MM.1S (cell line): ENCODE results near the gene CTRL.

ENCODE experiments used
- EZH2 ChIP-seq: fragments of 300-600 bp; sonication (generic); optimal IDR thresholded peaks from 2 replicates; pipeline ENCODE3; 2017; ENCODE audit warnings: low read depth, mild to moderate bottlenecking, antibody characterized with exemption, low read length, mixed read lengths
- EZH2phosphoT487 ChIP-seq: fragments of 300-600 bp; sonication (generic); IDR thresholded peaks from 2 replicates; pipeline ENCODE4 v1.6.1; 2018; ENCODE audit warnings: antibody characterized with exemption, low read length
- TF ChIP-seq, protein P1 (sequence below): fragments of 300-600 bp; sonication (generic); IDR thresholded peaks from 2 replicates; pipeline ENCODE4 v1.5.1; 2016; ENCODE audit warnings: antibody characterized with exemption, low read length, mixed read lengths

DNA sequence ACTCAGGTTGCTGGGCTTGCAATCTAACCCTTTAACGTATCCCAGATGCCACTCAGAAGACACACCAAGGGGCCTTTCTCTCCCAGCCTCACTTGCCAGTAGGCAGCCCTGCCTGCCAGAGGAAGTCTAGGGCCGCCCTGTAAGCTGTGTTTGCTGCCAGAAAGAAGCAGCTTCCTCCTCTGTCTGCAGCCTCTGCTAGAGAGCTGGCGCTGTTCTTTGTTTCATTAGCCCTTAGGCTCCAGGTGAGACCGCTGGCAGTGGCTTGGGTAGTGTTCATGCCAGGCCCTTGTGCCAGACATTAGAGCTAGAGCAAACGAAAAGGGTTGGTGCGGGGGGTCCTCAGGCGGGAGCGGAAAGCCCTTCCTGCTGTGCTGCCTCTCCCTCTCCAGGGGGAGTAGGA lies 8.9 kb downstream of the CTRL start:
- TF ChIP-seq, protein P1, sequence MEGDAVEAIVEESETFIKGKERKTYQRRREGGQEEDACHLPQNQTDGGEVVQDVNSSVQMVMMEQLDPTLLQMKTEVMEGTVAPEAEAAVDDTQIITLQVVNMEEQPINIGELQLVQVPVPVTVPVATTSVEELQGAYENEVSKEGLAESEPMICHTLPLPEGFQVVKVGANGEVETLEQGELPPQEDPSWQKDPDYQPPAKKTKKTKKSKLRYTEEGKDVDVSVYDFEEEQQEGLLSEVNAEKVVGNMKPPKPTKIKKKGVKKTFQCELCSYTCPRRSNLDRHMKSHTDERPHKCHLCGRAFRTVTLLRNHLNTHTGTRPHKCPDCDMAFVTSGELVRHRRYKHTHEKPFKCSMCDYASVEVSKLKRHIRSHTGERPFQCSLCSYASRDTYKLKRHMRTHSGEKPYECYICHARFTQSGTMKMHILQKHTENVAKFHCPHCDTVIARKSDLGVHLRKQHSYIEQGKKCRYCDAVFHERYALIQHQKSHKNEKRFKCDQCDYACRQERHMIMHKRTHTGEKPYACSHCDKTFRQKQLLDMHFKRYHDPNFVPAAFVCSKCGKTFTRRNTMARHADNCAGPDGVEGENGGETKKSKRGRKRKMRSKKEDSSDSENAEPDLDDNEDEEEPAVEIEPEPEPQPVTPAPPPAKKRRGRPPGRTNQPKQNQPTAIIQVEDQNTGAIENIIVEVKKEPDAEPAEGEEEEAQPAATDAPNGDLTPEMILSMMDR: no peak
- TF ChIP-seq EZH2: no peak
- no peak for TF ChIP-seq EZH2phosphoT487
